A673 (cell line): Measurements from ENCODE around the gene HPS4.

Experiments
- EZH2 ChIP-seq: fragments of 200-600 bp; sonication (generic); IDR thresholded peaks from 2 replicates; pipeline ENCODE4 v1.6.1; 2017; ENCODE audit warnings: borderline replicate concordance, low read depth, mild to moderate bottlenecking, mixed read lengths, antibody characterized with exemption, low read length; ENCODE audit not compliant: poor library complexity, severe bottlenecking
- TF ChIP-seq, protein P1 (sequence below): fragments of 300-800, 200-600 bp; sonication (generic); conservative IDR thresholded peaks from 2 replicates; pipeline ENCODE4 v1.5.1; 2017; ENCODE audit warnings: low read depth, mild to moderate bottlenecking, antibody characterized with exemption, low read length, moderate library complexity, mixed read lengths

DNA sequence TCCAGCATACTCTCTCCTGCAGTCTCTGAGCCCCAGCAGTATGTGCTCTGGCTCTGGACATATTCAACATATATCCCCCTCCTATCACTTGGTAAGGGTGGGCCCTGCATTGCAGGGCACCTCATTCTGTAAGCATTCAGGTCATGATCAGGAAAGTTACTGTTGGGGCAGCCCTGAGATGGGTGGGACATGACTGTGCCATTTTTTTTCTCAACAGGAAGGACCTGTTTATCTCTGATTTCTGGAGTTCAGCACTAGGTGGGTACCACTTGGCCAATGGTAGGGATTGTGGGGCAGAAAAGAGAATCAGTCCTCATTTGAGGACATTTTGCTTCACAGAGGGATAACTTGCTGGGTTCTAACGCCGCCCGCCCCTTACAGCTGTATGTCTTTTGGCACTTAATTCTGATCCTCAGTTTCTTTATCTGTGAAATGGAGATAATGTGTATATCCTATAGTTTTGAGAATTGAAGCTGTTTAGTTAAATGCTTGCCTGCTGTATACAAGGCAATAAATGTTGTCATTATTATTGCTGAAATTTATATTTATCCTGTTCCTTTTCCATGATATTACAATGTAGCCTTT is 2.3 kb upstream of the HPS4 start:
- TF ChIP-seq EZH2: no peak
- TF ChIP-seq, protein P1, sequence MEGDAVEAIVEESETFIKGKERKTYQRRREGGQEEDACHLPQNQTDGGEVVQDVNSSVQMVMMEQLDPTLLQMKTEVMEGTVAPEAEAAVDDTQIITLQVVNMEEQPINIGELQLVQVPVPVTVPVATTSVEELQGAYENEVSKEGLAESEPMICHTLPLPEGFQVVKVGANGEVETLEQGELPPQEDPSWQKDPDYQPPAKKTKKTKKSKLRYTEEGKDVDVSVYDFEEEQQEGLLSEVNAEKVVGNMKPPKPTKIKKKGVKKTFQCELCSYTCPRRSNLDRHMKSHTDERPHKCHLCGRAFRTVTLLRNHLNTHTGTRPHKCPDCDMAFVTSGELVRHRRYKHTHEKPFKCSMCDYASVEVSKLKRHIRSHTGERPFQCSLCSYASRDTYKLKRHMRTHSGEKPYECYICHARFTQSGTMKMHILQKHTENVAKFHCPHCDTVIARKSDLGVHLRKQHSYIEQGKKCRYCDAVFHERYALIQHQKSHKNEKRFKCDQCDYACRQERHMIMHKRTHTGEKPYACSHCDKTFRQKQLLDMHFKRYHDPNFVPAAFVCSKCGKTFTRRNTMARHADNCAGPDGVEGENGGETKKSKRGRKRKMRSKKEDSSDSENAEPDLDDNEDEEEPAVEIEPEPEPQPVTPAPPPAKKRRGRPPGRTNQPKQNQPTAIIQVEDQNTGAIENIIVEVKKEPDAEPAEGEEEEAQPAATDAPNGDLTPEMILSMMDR: no peak
